Progenitor cell of endocrine pancreas (in vitro differentiated cells): ENCODE results near the gene NOS1AP. TPM values are rescaled to one million over a fixed set of nuclear protein-coding genes. Genes with fewer than 3 reads are reported as not detected.

Source experiments
- DNase-seq: peaks from one replicate; pipeline ENCODE4 v3.0.0; 2021; ENCODE audit warnings: low spot score; ENCODE audit not compliant: unreplicated experiment
- H3K27ac Mint-ChIP-seq: 2 replicates; pipeline ENCODE4 v1.8.0; 2021; ENCODE audit warnings: mild to moderate bottlenecking, moderate library complexity, mixed read lengths
- H3K27me3 Mint-ChIP-seq: 2 replicates; pipeline ENCODE4 v1.8.0; 2021; ENCODE audit warnings: mixed read lengths
- H3K36me3 Mint-ChIP-seq: 2 replicates; pipeline ENCODE4 v1.8.0; 2022; ENCODE audit warnings: mixed read lengths; ENCODE audit not compliant: insufficient read depth
- H3K4me1 Mint-ChIP-seq: 2 replicates; pipeline ENCODE4 v1.8.0; 2021; ENCODE audit warnings: low read depth, mixed read lengths
- H3K4me3 Mint-ChIP-seq: 2 replicates; pipeline ENCODE4 v1.8.0; 2021; ENCODE audit warnings: low read depth, mild to moderate bottlenecking, moderate library complexity, mixed read lengths
- H3K9me3 Mint-ChIP-seq: 2 replicates; pipeline ENCODE4 v1.8.0; 2021; ENCODE audit warnings: low read depth, mixed read lengths
- total RNA-seq: library from RNA; stranded (reverse); gene quantifications from 2 replicates; pipeline ENCODE4 v1.2.1, GENCODE V29; 2021
- TF ChIP-seq, protein P1 (sequence below): fragments of 200-600 bp; sonication (generic); IDR thresholded peaks from one replicate; pipeline ENCODE4 v1.5.0; 2021; ENCODE audit warnings: antibody characterized with exemption, mild to moderate bottlenecking; ENCODE audit not compliant: unreplicated experiment

Gene NOS1AP
- total RNA-seq, 1 donor from 2014 or later: 5.6 TPM

DNA sequence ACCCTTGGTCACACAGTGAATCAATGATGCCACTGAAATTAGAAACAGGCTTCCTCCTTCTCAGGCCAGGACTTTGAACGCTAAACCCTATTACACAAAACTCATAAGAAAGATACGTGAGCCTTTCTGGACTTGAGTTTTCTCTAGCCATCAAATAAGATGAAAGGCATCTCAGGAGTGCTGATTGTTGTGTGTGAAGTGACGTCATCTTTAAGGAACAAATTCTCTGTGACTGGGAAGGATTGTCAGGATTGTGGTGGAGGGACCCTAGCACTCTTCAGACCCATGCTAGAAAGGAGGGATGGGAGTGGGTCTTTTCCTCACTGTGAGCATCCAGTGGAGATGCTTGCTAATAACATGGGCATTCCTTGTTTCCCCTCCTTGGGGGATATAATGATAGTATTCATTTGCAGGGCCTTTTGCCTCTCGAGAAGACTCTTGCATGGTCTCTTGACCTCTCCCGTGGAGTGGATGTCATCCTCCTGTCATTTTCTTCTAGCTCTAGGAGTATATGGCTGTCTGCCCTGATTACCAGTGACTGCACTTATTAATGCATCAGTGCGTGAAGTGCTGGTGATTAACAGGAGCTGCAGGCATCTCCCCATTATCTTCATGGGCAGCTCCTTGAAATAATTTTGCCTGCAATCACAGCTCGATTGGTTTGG lies 267.3 kb downstream of the NOS1AP start:
- Mint-ChIP-seq H3K27ac (no peak overlapping the region), H3K27me3 (no peaks in the 10 kb centered on the region), H3K9me3 (no peaks in the 10 kb centered on the region), H3K4me3 (no peak overlapping the region), H3K36me3 (no peaks in the 10 kb centered on the region), H3K4me1 (no peaks in the 10 kb centered on the region)
- TF ChIP-seq, protein P1, sequence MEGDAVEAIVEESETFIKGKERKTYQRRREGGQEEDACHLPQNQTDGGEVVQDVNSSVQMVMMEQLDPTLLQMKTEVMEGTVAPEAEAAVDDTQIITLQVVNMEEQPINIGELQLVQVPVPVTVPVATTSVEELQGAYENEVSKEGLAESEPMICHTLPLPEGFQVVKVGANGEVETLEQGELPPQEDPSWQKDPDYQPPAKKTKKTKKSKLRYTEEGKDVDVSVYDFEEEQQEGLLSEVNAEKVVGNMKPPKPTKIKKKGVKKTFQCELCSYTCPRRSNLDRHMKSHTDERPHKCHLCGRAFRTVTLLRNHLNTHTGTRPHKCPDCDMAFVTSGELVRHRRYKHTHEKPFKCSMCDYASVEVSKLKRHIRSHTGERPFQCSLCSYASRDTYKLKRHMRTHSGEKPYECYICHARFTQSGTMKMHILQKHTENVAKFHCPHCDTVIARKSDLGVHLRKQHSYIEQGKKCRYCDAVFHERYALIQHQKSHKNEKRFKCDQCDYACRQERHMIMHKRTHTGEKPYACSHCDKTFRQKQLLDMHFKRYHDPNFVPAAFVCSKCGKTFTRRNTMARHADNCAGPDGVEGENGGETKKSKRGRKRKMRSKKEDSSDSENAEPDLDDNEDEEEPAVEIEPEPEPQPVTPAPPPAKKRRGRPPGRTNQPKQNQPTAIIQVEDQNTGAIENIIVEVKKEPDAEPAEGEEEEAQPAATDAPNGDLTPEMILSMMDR: no peak
- DNase-seq: no peak

DNA sequence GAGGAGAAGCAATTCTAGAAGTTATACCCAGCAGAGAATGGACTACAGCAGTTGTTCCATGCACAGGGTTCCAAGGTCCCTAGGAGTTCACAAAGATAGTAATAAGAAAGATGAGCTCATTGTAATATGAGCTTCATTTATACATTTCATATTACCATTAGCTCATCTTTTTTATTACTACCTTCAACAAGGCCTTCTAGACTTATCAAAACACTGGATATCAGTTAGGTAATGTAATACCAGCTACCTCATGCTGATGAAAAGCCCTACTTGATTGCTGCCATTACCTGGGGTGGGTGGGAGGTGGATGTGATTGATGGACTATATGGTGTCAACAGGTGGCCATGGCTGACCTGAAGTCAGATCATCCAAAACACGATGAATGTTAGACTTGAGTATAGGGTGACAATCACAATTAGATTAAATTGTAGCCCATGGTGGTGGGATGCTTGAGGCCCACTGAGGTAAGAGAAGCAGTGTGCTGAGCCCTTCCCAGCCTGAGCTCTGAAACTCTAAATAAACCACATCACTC lies 273.0 kb downstream of the NOS1AP start:
- Mint-ChIP-seq H3K4me3 (no peak overlapping the region), H3K4me1 (peaks cover 10% of the 10 kb centered on the region), H3K27me3 (no peaks in the 10 kb centered on the region), H3K36me3 (peaks cover 3% of the 10 kb centered on the region), H3K27ac (no peak overlapping the region), H3K9me3 (no peaks in the 10 kb centered on the region)
- TF ChIP-seq, protein P1: no peak
- no peak for DNase-seq

DNA sequence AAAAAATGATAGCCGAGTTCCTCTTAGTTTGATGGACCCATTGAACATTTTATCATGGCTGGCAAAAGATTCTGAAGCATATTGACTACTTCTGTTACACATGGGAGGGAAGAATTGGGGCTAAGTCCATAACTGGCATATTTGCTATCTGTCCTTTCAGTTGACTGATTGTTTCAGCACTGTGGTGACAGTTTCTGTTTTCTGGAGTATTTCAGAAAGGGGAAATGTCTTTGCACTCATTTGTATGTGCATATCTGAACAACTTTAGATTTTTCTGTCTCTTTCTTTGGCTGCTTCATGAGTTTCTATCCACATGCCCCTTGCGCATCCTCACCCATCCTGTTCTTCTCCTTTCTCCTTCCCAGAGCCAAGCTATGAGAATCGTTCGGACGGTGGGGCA lies 274.0 kb downstream of the NOS1AP start:
- DNase-seq: no peak
- Mint-ChIP-seq H3K27me3 (no peaks in the 10 kb centered on the region), H3K9me3 (no peaks in the 10 kb centered on the region), H3K36me3 (peaks cover 3% of the 10 kb centered on the region), H3K27ac (no peak overlapping the region), H3K4me3 (no peak overlapping the region), H3K4me1 (peaks cover 17% of the 10 kb centered on the region)
- TF ChIP-seq, protein P1: no peak

DNA sequence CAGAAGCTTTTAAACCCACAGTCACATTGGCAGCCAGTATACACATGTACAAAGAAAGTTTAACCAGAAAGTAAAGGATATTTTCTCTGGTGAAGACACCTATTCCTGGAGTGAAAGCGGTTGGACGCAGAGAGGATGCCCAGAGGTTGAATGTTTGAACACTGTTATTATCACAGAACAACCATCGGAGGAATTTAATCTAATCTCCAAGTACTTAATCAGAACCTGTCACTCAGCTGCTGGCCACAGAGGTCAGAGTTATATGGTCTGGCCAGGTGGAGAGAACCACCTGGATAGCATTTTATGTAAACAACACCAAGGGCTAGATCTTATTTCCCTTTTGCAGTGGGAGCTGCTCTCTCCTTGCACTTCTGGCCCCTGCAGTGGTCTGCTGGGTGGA lies 277.8 kb downstream of the NOS1AP start:
- peak overlapping the region; percentile 66 for H3K27ac Mint-ChIP-seq
- peaks cover 33% of the 10 kb centered on the region for H3K4me1 Mint-ChIP-seq
- TF ChIP-seq, protein P1: no peak
- H3K4me3 Mint-ChIP-seq: no peak overlapping the region
- no peak for DNase-seq
- H3K36me3 Mint-ChIP-seq: peaks cover 3% of the 10 kb centered on the region
- peaks cover 8% of the 10 kb centered on the region for H3K27me3 Mint-ChIP-seq
- H3K9me3 Mint-ChIP-seq: no peaks in the 10 kb centered on the region

DNA sequence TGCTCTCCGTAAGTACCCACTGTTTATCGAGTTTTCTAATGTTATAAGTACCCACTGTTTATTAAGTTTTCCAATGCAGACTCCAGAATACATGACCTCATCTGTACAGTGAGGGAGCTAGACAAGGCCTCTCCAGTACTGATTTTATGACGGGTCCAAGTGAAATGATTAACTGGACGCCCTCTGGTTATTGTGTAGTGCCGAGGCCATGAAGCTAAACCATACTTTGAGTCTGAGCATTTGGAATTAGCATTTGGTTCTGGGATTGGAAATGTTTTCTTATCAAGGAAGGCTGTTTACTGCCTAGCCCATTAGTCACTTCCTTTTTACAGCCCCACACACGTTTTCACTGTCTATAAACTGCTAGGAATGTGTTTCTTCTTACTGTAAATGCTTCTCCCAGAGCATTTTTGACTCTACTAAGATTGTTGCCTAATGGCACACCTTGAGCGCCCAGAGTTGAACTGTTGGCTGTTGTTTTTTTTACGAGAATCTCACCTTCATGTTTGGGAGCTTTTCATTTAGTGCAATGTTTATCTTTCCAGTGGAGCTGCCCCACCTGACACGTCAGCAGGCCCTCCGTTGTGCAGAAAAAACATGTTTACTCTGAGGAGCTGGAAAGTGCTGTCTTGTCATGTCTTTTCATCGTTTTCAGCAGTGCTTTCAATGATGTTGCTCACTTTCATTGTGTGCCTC lies 280.3 kb downstream of the NOS1AP start:
- Mint-ChIP-seq H3K36me3 (peaks cover 2% of the 10 kb centered on the region), H3K27me3 (peaks cover 8% of the 10 kb centered on the region), H3K9me3 (no peaks in the 10 kb centered on the region), H3K4me1 (peaks cover 34% of the 10 kb centered on the region), H3K27ac (no peak overlapping the region), H3K4me3 (no peak overlapping the region)
- TF ChIP-seq, protein P1: no peak
- DNase-seq: no peak
